ENCODE data around the gene MMP15.

GRCh38 chr16:58051821-58052603 lies 26.5 kb downstream of the MMP15 start:
- no peak for TF ChIP-seq CTCF (IDR thresholded peaks at IDR 0.05; ENCODE audit: low read length)
- no peak for TF ChIP-seq EZH2 (IDR thresholded peaks at IDR 0.05; ENCODE audit: borderline replicate concordance, low read length)
